Hematopoietic multipotent progenitor cell treated with erythropoietin and hydrocortisone succinate and interleukin-3 and kit ligand, for 8 days (in vitro differentiated cells): ENCODE data around the gene ZYX.

Experiments used
- DNase-seq: peaks from one replicate; pipeline ENCODE4 v3.0.0-alpha.2; 2015

Gene ZYX

DNA sequence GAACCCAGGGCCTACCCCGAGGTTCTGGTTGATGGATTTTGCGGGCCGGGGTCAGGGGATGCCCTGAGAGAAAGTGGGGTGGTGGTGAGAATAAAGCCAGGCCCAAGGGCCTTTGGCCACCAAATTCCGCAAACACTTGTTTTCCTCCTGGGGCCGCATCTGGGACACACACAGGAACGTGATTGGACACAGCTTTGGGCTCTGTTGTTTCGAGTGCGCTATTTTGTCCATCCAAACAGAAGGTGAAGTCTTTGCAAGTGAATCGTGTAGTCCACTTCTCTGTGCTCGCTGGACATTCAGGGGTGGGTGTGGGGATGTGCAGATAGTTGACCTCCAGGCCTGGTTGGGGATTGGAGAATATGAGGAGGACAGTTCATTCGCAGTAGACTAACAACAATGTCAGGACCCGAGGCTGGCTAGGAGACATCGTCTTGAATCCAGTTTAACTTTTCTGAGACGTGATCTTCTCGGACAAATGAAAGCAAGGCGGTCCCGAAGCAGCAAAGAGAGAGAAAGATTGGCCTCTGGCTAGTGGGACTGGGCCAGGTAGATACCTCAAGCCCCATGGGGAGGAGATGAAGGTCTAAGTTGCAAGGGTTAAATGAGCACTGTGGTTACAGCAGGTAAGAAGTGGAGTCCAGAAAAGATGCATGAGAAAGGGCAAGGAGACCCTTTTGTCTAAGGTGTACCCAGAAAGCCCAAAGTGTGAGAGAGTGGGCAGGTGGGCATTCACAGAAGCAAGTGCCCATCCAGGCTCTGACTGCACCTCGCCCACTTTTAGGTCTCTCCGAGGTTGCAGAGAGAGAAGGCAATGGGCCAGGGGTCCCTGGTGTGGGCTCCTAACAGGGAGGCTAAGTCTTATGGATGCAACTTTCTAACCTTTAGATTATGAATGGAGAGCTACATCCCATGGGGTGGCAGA lies 17.9 kb upstream of the ZYX start:
- DNase-seq: no peak

- no peak for DNase-seq
These were observed 13.2 kb upstream of the ZYX start for GRCh38 chr7:143367972-143368371.

DNA sequence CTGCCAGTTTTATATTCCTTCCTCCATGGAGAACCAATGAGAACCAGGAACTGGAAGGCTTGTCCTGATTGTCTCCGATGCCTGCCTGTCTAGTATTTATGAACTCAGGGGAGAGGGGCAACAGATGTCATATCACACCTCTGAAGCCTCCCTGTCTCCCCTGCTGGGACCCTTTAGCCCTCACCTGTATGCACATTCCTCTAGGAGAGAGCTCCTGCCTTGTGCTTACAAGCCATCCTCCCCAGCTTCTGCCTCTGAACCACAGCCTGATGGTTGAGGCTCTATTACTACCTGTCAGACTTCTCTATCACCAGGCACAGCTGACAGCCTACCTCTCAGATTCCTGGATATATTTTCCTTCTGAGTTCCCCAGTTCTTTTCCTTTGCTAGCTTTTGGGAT lies 12.8 kb upstream of the ZYX start:
- no peak for DNase-seq

DNA sequence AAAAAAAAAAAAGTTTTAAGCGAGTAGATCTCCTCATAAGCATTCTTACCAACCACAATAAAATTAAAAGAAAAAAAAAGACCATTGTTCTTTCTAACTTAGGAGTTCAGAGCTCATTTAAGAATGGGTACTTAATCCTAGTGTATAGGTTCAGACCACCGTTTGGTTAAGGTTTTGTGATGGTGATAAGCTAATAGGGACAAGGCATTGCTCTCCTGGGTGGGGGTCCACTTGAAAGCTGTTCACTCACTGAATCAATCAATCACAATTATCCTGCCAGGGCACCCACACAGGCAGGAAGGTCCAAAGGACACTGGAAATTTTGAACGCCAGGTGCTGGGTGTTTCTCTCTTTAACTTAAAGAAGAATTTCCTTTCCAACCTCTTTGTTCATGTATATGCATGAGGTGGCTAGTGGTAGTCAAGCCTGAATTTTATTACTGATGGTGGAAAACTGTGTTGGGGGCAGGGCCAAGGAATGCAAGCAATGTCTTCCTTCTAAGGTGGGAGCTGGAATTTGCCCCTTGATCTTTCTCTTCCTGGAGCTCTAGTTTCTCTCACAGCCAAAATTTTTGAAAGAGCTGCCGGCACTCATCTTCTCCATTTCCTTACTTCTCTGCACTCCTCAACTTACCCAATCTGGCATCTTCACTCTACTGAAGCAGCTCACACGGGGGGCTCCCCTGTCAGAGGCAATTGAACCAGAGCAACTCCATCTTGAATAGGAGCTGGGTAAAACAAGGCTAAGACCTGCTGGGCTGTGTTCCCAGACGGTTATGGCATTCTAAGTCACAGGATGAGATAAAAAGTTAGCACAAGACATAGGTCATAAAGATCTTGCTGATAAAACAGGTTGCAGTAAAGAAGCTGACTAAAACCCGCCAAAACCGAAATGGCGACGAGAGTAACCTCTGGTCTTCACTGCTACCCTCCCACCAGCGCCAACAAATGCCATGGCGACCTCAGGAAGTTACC lies 11.2 kb upstream of the ZYX start:
- DNase-seq: no peak

GRCh38 chr7:143372070-143372469 lies 9.1 kb upstream of the ZYX start:
- peak; percentile 77 for DNase-seq

- DNase-seq: no peak
These were observed 7.8 kb upstream of the ZYX start for GRCh38 chr7:143373255-143373794.

GRCh38 chr7:143374561-143374960 lies 6.6 kb upstream of the ZYX start:
- DNase-seq: no peak

GRCh38 chr7:143375298-143376034 lies 5.7 kb upstream of the ZYX start:
- no peak for DNase-seq

GRCh38 chr7:143376396-143376795 lies 4.7 kb upstream of the ZYX start:
- DNase-seq: no peak

DNA sequence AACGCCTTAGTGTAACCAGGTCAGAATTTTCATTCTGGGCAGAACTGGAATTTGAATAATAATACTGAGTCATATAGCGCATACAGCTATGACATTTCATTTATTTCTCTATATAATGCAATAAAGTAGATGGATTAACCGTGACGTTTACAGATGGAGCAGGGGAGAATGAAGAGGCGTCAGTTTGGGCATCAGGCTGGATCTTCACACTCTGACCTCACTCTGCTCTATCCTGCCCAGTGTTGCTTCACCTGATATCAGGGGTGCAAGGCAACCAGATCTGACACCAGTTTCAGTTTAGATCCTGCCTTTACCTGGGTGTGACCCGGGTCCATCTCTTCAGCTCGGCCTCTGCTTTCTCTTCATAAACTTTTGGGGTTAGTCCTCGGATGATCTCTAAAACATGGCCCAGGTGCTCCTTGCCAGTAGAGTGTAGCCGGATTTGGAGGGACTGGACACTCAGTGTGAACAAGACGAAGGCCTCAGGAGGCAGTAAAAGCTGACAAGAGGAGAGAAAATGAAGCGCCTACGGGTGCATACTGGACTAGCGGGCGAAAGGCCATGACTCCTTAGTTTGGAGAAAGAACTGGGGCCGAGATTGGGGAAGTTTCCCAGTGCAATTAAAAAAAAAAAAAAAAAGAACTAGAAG lies 1.4 kb upstream of the ZYX start:
- no peak for DNase-seq

DNA sequence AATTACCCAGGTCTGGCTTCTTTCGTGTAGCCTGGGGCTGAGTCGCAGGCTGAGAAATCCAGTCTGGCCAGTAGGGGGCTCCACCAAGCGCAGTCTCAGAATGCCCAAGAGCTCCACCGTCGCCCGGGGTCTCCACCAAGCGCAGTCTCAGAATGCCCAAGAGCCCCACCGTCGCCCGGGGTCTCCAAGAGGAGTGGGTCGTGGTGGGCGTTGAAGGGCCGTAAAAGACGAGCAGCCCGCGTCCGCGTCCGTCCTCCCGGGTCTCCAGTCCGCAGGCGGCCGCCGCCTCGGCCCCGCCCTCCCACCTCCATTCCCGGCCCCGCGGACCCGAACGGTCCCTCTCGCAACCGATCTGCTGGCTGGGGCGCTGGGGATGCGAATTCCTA lies 892 bp upstream of the ZYX start:
- DNase-seq: peak; percentile 79

DNA sequence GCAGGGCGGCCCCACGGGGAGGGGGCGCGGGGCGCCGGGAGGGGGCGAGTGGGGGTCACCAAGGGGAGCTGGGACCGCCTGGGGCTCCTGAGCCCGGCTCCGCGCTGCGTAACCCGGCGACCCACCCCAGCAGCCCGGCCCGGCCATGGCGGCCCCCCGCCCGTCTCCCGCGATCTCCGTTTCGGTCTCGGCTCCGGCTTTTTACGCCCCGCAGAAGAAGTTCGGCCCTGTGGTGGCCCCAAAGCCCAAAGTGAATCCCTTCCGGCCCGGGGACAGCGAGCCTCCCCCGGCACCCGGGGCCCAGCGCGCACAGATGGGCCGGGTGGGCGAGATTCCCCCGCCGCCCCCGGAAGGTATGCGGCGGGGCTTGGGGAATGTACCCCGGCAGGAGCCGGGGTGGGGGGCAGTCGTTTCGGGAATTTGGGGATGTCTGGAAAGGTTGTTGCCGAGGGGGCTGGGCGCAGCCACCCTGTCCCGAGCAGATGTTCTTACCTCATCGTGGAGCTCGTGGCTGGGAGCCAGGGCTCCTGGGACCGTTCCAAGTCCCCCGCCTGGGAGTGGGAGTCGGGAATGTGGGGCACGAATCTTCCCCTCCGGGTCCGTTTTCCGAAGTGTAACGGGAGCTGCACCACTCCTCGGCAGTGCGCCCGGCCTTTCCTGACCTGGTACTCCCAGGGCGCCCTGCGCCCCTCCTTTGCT lies 431 bp downstream of the ZYX start:
- no peak for DNase-seq

DNA sequence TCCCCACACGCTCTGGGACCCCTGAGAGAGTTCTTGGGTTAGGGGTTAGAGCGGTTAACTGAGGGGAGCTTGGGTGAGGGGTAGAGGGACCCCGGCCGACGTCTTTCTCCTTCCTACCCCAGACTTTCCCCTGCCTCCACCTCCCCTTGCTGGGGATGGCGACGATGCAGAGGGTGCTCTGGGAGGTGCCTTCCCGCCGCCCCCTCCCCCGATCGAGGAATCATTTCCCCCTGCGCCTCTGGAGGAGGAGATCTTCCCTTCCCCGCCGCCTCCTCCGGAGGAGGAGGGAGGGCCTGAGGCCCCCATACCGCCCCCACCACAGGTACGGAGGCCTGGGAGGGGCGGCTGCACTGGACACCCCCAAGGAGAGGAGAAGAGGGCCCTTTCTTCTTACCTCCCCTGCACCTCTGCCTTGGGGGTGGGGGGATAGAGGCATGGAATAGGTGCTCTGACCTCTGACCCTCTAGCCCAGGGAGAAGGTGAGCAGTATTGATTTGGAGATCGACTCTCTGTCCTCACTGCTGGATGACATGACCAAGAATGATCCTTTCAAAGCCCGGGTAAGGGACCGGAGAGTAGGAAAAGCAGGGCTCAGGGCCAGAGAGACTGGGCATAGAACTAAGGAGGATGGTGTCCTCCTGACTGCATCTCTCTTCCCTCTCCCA lies 1.1 kb downstream of the ZYX start:
- no peak for DNase-seq

DNA sequence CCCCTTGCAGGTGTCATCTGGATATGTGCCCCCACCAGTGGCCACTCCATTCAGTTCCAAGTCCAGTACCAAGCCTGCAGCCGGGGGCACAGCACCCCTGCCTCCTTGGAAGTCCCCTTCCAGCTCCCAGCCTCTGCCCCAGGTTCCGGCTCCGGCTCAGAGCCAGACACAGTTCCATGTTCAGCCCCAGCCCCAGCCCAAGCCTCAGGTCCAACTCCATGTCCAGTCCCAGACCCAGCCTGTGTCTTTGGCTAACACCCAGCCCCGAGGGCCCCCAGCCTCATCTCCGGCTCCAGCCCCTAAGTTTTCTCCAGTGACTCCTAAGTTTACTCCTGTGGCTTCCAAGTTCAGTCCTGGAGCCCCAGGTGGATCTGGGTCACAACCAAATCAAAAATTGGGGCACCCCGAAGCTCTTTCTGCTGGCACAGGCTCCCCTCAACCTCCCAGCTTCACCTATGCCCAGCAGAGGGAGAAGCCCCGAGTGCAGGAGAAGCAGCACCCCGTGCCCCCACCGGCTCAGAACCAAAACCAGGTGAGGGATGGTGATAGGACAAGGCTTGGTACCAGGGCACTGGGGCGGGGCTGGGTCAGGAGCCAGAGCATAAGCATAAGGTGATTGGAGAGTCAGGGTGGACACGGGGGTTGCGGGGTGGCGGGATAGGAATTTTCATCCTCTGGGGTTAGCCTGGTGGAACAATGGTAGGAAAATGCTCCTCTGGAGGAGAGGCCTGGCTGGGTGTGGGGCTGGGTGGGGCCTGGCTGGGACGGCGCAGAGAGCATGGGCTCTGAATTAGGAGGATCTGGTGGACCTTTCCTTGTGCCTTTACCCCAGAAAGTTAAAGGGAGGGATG lies 1.9 kb downstream of the ZYX start:
- no peak for DNase-seq

GRCh38 chr7:143383642-143383957 lies 2.5 kb downstream of the ZYX start:
- DNase-seq: no peak

DNA sequence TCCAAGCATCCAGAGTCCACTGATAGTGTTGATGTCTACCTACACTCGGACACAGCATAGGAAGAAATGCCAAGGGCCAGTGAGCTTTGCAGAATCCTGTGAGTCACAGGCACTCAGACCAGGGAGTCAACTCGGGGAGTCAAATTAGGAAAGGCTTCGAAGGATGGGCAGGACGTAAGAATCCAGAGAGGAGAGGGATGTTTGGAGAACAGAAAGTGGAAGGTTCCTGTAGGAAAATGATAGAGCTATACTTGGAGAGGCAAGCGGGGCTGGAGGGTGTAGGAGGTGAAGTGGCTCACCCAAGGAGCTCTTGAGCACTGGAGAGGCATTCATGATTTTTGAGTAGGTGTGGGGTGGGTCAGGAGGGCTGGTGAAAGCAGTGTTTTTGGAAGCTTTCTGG lies 3.0 kb downstream of the ZYX start:
- DNase-seq: no peak

DNA sequence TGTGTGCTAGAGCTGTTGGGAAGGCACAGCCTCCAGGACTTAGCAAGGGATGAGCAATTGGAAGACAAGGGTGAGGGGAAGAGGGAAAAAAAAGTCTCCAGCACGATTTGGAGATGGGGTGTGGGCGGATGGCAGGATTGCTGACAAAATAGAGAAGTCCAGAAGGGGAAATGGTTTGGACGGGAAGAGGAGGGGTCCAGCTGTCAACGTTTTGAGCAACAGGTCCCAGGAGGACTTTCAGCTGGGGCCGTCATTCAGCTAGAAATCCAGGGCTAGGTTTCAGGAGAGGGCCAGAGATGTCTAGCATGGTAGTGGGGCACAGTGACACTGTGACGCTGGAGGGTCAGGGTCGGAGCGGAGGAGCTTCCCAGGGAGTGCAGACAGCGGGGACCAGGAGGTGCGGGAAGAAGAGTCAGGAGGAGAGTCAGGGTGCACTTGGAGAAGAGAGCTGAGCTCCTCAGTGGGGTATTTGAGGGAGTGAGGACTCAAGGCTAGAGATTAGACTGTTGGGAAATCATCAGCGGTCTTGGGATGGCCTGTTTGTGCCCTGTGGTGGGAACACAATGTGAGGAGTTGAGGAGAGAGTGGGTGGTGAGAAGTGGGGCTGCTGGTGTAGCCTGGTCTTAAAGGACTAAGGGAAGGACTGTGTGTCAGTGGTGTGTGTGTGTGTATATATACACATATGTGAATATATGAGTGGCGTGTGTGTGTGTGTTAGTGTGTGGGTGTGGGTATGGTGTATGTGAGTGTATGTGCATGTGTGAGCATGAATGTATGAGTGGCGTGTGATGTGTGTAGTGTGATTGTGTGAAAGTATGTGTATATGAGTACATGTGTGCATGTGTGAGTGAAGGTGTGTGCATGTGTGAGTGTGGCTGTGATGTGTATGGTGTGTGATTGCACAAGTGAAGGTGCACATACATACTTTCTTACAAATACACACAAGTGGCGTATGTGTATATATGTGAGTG lies 3.8 kb downstream of the ZYX start:
- no peak for DNase-seq

DNA sequence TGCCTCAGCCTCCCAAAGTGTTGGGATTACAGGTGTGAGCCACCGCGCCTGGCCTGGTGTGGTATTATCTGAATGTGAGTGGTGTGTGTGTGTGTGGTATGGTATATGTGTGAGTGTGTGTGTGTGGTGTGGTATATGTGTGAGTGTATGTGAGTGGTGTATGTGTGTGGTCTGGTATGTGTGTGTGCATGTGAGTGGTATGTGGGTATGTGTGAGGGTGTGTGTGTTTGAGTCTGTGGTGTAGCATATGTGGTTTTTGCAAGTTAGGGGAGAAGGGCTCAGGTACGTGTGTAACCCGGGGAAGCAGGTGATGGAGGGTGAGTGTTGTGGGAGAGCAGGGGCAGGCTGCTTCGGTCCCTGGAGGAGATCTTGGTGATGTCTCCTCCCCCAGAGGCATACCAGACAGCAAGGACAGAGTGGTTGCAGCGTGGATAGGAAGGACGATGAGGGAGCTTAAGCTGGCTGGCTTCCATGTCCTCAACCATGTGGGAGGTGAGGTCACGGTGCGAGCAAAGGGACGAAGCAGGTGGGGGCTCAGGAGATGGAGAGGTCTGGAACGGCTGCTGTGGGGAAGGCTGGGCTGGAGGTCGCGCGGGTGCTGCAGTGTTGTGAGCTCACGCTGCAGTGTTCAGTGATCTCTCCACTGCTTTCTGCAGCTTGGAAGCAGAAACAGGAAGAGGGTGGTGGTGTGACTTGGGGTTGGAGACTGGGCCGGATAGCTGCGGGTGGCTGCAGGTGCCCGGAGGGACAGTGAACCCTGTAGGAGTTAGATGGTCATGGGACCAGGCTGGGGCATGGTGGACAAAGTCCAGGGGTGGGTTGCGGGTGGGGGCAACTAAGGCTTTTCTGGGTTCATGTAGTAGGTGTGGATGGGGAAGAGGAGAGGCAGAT lies 5.0 kb downstream of the ZYX start:
- DNase-seq: no peak
